ENCODE data around the gene PEPD.

DNA sequence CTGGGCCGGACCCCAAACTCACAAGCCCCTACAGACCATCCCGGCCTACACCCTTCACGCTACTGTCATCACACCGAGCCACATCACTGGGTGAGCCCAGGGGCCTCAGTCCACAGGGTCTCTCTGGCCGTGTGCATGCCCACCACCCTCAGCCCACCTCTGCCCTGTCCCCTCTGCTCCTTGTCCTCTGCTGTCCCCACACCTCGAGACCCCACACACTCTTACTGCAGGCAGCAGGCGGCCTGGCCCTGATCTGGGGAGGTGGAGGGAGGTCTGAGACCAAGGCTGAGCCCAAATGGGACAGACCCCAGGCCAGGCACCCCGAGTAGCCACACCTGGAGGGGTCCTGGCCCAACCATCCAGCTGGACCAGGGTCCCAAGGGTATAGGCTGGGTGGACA lies 35.2 kb downstream of the PEPD start:
- TF ChIP-seq, protein P1, sequence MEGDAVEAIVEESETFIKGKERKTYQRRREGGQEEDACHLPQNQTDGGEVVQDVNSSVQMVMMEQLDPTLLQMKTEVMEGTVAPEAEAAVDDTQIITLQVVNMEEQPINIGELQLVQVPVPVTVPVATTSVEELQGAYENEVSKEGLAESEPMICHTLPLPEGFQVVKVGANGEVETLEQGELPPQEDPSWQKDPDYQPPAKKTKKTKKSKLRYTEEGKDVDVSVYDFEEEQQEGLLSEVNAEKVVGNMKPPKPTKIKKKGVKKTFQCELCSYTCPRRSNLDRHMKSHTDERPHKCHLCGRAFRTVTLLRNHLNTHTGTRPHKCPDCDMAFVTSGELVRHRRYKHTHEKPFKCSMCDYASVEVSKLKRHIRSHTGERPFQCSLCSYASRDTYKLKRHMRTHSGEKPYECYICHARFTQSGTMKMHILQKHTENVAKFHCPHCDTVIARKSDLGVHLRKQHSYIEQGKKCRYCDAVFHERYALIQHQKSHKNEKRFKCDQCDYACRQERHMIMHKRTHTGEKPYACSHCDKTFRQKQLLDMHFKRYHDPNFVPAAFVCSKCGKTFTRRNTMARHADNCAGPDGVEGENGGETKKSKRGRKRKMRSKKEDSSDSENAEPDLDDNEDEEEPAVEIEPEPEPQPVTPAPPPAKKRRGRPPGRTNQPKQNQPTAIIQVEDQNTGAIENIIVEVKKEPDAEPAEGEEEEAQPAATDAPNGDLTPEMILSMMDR (IDR thresholded peaks at IDR 0.05; ENCODE audit: poor library complexity), result no peak
- no peak for TF ChIP-seq EZH2 (IDR thresholded peaks at IDR 0.05; ENCODE audit: borderline replicate concordance)

Data from hepatocyte (in vitro differentiated cells).